ENCODE data around the gene PRCD. TPM values are rescaled to one million over a fixed set of nuclear protein-coding genes. Genes with fewer than 3 reads are reported as not detected.

PRCD gene
- not detected in 2 replicates for total RNA-seq

GRCh38 chr17:76539631-76540271 lies at the start of gene PRCD:
PRCD (plus strand) TSS chr17:76540044; CDS start chr17:76540142, 98 bp downstream.
- Mint-ChIP-seq H3K9me3 (no peaks in the 10 kb centered on the region), H3K27ac (no peak within 1 kb of the TSS), H3K4me3 (ENCODE audit: low read depth) (no peak within 1 kb of the TSS), H3K27me3 (ENCODE audit: low read depth) (peaks cover 61% of the 10 kb centered on the region), H3K36me3 (ENCODE audit: low read depth) (no peaks in the 10 kb centered on the region), H3K4me1 (ENCODE audit: low read depth) (no peaks in the 10 kb centered on the region)
- no peak for DNase-seq (ENCODE audit: low spot score)
- intact Hi-C loops (cut with micrococcal nuclease) = no loop called here

GRCh38 chr17:76490112-76490710 lies 49.6 kb upstream of the PRCD start:
- peaks cover 30% of the 10 kb centered on the region for H3K4me1 Mint-ChIP-seq (ENCODE audit: low read depth)
- peak overlapping the region; percentile 11 for H3K27ac Mint-ChIP-seq
- H3K27me3 Mint-ChIP-seq (ENCODE audit: low read depth) = no peaks in the 10 kb centered on the region
- peaks cover 9% of the 10 kb centered on the region for H3K36me3 Mint-ChIP-seq (ENCODE audit: low read depth)
- no peak for DNase-seq (ENCODE audit: low spot score)
- H3K4me3 Mint-ChIP-seq (ENCODE audit: low read depth) = no peak overlapping the region
- no peaks in the 10 kb centered on the region for H3K9me3 Mint-ChIP-seq
- intact Hi-C loops (cut with micrococcal nuclease) = no loop called here

- peaks cover 30% of the 10 kb centered on the region for H3K4me1 Mint-ChIP-seq (ENCODE audit: low read depth)
- intact Hi-C loops (cut with micrococcal nuclease) = no loop called here
- DNase-seq (ENCODE audit: low spot score) = peak; percentile 30
- peaks cover 9% of the 10 kb centered on the region for H3K36me3 Mint-ChIP-seq (ENCODE audit: low read depth)
- H3K4me3 Mint-ChIP-seq (ENCODE audit: low read depth) = peak overlapping the region; percentile 11
- peak overlapping the region; percentile 95 for H3K27ac Mint-ChIP-seq
- H3K27me3 Mint-ChIP-seq (ENCODE audit: low read depth) = no peaks in the 10 kb centered on the region
- H3K9me3 Mint-ChIP-seq = no peaks in the 10 kb centered on the region
Observed at GRCh38 chr17:76491271-76492122, 48.3 kb upstream of the PRCD start.

GRCh38 chr17:76492123-76492988 lies 47.5 kb upstream of the PRCD start:
- Mint-ChIP-seq H3K36me3 (ENCODE audit: low read depth) (peaks cover 9% of the 10 kb centered on the region), H3K4me3 (ENCODE audit: low read depth) (peak overlapping the region; percentile 60), H3K27me3 (ENCODE audit: low read depth) (no peaks in the 10 kb centered on the region), H3K4me1 (ENCODE audit: low read depth) (peaks cover 30% of the 10 kb centered on the region), H3K9me3 (no peaks in the 10 kb centered on the region), H3K27ac (peak overlapping the region; percentile 95)
- DNase-seq (ENCODE audit: low spot score) = no peak
- intact Hi-C loops (cut with micrococcal nuclease) = no loop called here

- H3K9me3 Mint-ChIP-seq = no peaks in the 10 kb centered on the region
- no peaks in the 10 kb centered on the region for H3K27me3 Mint-ChIP-seq (ENCODE audit: low read depth)
- peak overlapping the region; percentile 71 for H3K4me3 Mint-ChIP-seq (ENCODE audit: low read depth)
- peaks cover 30% of the 10 kb centered on the region for H3K4me1 Mint-ChIP-seq (ENCODE audit: low read depth)
- intact Hi-C loops (cut with micrococcal nuclease) = loop anchor here (1.0 kb wide), 1 partner anchor 22 kb away; no protein-coding TSS in a partner anchor
- peak overlapping the region; percentile 95 for H3K27ac Mint-ChIP-seq
- H3K36me3 Mint-ChIP-seq (ENCODE audit: low read depth) = peaks cover 3% of the 10 kb centered on the region
- DNase-seq (ENCODE audit: low spot score) = peak; percentile 48
Observed at GRCh38 chr17:76492989-76493501, 46.8 kb upstream of the PRCD start.

GRCh38 chr17:76493505-76494167 lies 46.2 kb upstream of the PRCD start:
- Mint-ChIP-seq H3K4me3 (ENCODE audit: low read depth) (peak overlapping the region; percentile 71), H3K9me3 (no peaks in the 10 kb centered on the region), H3K4me1 (ENCODE audit: low read depth) (peaks cover 30% of the 10 kb centered on the region), H3K27me3 (ENCODE audit: low read depth) (no peaks in the 10 kb centered on the region), H3K36me3 (ENCODE audit: low read depth) (peaks cover 3% of the 10 kb centered on the region), H3K27ac (peak overlapping the region; percentile 95)
- DNase-seq (ENCODE audit: low spot score) = no peak
- intact Hi-C loops (cut with micrococcal nuclease) = loop anchor here (1.0 kb wide), 1 partner anchor 22 kb away; no protein-coding TSS in a partner anchor

GRCh38 chr17:76495663-76496400 lies 44.0 kb upstream of the PRCD start:
- H3K4me1 Mint-ChIP-seq (ENCODE audit: low read depth) = peaks cover 37% of the 10 kb centered on the region
- H3K27ac Mint-ChIP-seq = no peak overlapping the region
- H3K27me3 Mint-ChIP-seq (ENCODE audit: low read depth) = no peaks in the 10 kb centered on the region
- intact Hi-C loops (cut with micrococcal nuclease) = loop anchor here (5.0 kb wide), 1 partner anchor 309 kb away; no protein-coding TSS in a partner anchor
- H3K9me3 Mint-ChIP-seq = no peaks in the 10 kb centered on the region
- H3K4me3 Mint-ChIP-seq (ENCODE audit: low read depth) = no peak overlapping the region
- peaks cover 9% of the 10 kb centered on the region for H3K36me3 Mint-ChIP-seq (ENCODE audit: low read depth)
- DNase-seq (ENCODE audit: low spot score) = no peak

GRCh38 chr17:76496464-76496863 lies 43.4 kb upstream of the PRCD start:
- Mint-ChIP-seq H3K27me3 (ENCODE audit: low read depth) (no peaks in the 10 kb centered on the region), H3K36me3 (ENCODE audit: low read depth) (peaks cover 9% of the 10 kb centered on the region), H3K4me3 (ENCODE audit: low read depth) (no peak overlapping the region), H3K9me3 (no peaks in the 10 kb centered on the region), H3K27ac (no peak overlapping the region), H3K4me1 (ENCODE audit: low read depth) (peaks cover 37% of the 10 kb centered on the region)
- intact Hi-C loops (cut with micrococcal nuclease) = loop anchor here (5.0 kb wide), 1 partner anchor 309 kb away; no protein-coding TSS in a partner anchor
- DNase-seq (ENCODE audit: low spot score) = no peak

- H3K36me3 Mint-ChIP-seq (ENCODE audit: low read depth) = peaks cover 9% of the 10 kb centered on the region
- H3K4me1 Mint-ChIP-seq (ENCODE audit: low read depth) = peaks cover 33% of the 10 kb centered on the region
- H3K4me3 Mint-ChIP-seq (ENCODE audit: low read depth) = no peak overlapping the region
- intact Hi-C loops (cut with micrococcal nuclease) = loop anchor here (5.0 kb wide), 1 partner anchor 310 kb away; no protein-coding TSS in a partner anchor
- H3K27ac Mint-ChIP-seq = no peak overlapping the region
- no peaks in the 10 kb centered on the region for H3K9me3 Mint-ChIP-seq
- no peaks in the 10 kb centered on the region for H3K27me3 Mint-ChIP-seq (ENCODE audit: low read depth)
- DNase-seq (ENCODE audit: low spot score) = no peak
Observed at GRCh38 chr17:76497699-76497978, 42.2 kb upstream of the PRCD start.

- DNase-seq (ENCODE audit: low spot score) = no peak
- Mint-ChIP-seq H3K4me1 (ENCODE audit: low read depth) (peaks cover 28% of the 10 kb centered on the region), H3K36me3 (ENCODE audit: low read depth) (peaks cover 9% of the 10 kb centered on the region), H3K27me3 (ENCODE audit: low read depth) (no peaks in the 10 kb centered on the region), H3K4me3 (ENCODE audit: low read depth) (peak overlapping the region; percentile 21), H3K9me3 (no peaks in the 10 kb centered on the region), H3K27ac (no peak overlapping the region)
- intact Hi-C loops (cut with micrococcal nuclease) = loop anchor here (5.0 kb wide), 1 partner anchor 311 kb away; no protein-coding TSS in a partner anchor
Observed at GRCh38 chr17:76497979-76498875, 41.6 kb upstream of the PRCD start.
